Measurements from ENCODE around the gene C12orf56. TPM values are rescaled to one million over a fixed set of nuclear protein-coding genes. Genes with fewer than 3 reads are reported as not detected.

The C12orf56 gene
- 1.4 TPM for polyA plus RNA-seq (2013, experiment 1 of 2)
- polyA plus RNA-seq (2013, experiment 2 of 2), result 2.0 TPM

GRCh38 chr12:64390275-64390851, at the start of gene C12orf56:
Gene C12orf56, minus strand, starts transcription at chr12:64390758. Its CDS starts 193 bp downstream, at chr12:64390565.
- Histone ChIP-seq H3K9ac (ENCODE audit: low read depth, low read length) (peak within 1 kb of the TSS; percentile 66), H3K27ac (ENCODE audit: low read depth, low read length) (no peak within 1 kb of the TSS), H3K9me3 (ENCODE audit: insufficient read depth, low read depth, low read length) (no peaks in the 10 kb centered on the region), H3K4me1 (ENCODE audit: insufficient read depth, low read length) (no peaks in the 10 kb centered on the region), H3K4me3 (ENCODE audit: low read length) (peak within 1 kb of the TSS; percentile 44), H3K36me3 (ENCODE audit: insufficient read depth, low read length) (no peaks in the 10 kb centered on the region), H3K27me3 (ENCODE audit: insufficient read depth, low read length) (peaks cover 20% of the 10 kb centered on the region)
- 58% methylated on average over 66 of the region's 66 CpGs for WGBS

- Histone ChIP-seq H3K27ac (ENCODE audit: low read depth, low read length) (no peak overlapping the region), H3K36me3 (ENCODE audit: insufficient read depth, low read length) (peaks cover 97% of the 10 kb centered on the region), H3K9ac (ENCODE audit: low read depth, low read length) (no peak overlapping the region), H3K4me3 (ENCODE audit: low read length) (no peak overlapping the region), H3K27me3 (ENCODE audit: insufficient read depth, low read length) (no peaks in the 10 kb centered on the region), H3K4me1 (ENCODE audit: insufficient read depth, low read length) (no peaks in the 10 kb centered on the region), H3K9me3 (ENCODE audit: insufficient read depth, low read depth, low read length) (no peaks in the 10 kb centered on the region)
- 100% methylated on average over 1 of the region's 1 CpG for WGBS
These were observed 49.5 kb upstream of the C12orf56 start for GRCh38 chr12:64440100-64440499.

- H3K4me1 ChIP-seq (ENCODE audit: insufficient read depth, low read length), result no peaks in the 10 kb centered on the region
- H3K36me3 ChIP-seq (ENCODE audit: insufficient read depth, low read length), result peaks cover 99% of the 10 kb centered on the region
- no peak overlapping the region for H3K9ac ChIP-seq (ENCODE audit: low read depth, low read length)
- no peaks in the 10 kb centered on the region for H3K9me3 ChIP-seq (ENCODE audit: insufficient read depth, low read depth, low read length)
- H3K27ac ChIP-seq (ENCODE audit: low read depth, low read length), result no peak overlapping the region
- 96% methylated on average over 5 of the region's 5 CpGs for WGBS
- H3K27me3 ChIP-seq (ENCODE audit: insufficient read depth, low read length), result no peaks in the 10 kb centered on the region
- H3K4me3 ChIP-seq (ENCODE audit: low read length), result no peak overlapping the region
These were observed 43.4 kb upstream of the C12orf56 start for GRCh38 chr12:64433915-64434314.

- Histone ChIP-seq H3K4me3 (ENCODE audit: low read length) (no peak overlapping the region), H3K36me3 (ENCODE audit: insufficient read depth, low read length) (peaks cover 99% of the 10 kb centered on the region), H3K4me1 (ENCODE audit: insufficient read depth, low read length) (no peaks in the 10 kb centered on the region), H3K9me3 (ENCODE audit: insufficient read depth, low read depth, low read length) (no peaks in the 10 kb centered on the region), H3K9ac (ENCODE audit: low read depth, low read length) (no peak overlapping the region), H3K27ac (ENCODE audit: low read depth, low read length) (no peak overlapping the region), H3K27me3 (ENCODE audit: insufficient read depth, low read length) (no peaks in the 10 kb centered on the region)
- 100% methylated on average over 4 of the region's 4 CpGs for WGBS
These were observed 41.2 kb upstream of the C12orf56 start for GRCh38 chr12:64431791-64432190.

- Histone ChIP-seq H3K9me3 (ENCODE audit: insufficient read depth, low read depth, low read length) (no peaks in the 10 kb centered on the region), H3K27ac (ENCODE audit: low read depth, low read length) (no peak overlapping the region), H3K4me1 (ENCODE audit: insufficient read depth, low read length) (no peaks in the 10 kb centered on the region), H3K27me3 (ENCODE audit: insufficient read depth, low read length) (no peaks in the 10 kb centered on the region), H3K36me3 (ENCODE audit: insufficient read depth, low read length) (peaks cover 100% of the 10 kb centered on the region), H3K9ac (ENCODE audit: low read depth, low read length) (no peak overlapping the region), H3K4me3 (ENCODE audit: low read length) (no peak overlapping the region)
- 98% methylated on average over 2 of the region's 2 CpGs for WGBS
These were observed 40.3 kb upstream of the C12orf56 start for GRCh38 chr12:64430886-64431285.

GRCh38 chr12:64428956-64429355, 38.4 kb upstream of the C12orf56 start:
- H3K9ac ChIP-seq (ENCODE audit: low read depth, low read length), result no peak overlapping the region
- no peaks in the 10 kb centered on the region for H3K27me3 ChIP-seq (ENCODE audit: insufficient read depth, low read length)
- no peak overlapping the region for H3K27ac ChIP-seq (ENCODE audit: low read depth, low read length)
- H3K4me1 ChIP-seq (ENCODE audit: insufficient read depth, low read length), result no peaks in the 10 kb centered on the region
- H3K9me3 ChIP-seq (ENCODE audit: insufficient read depth, low read depth, low read length), result no peaks in the 10 kb centered on the region
- WGBS, result 94% methylated on average over 4 of the region's 4 CpGs
- no peak overlapping the region for H3K4me3 ChIP-seq (ENCODE audit: low read length)
- peaks cover 100% of the 10 kb centered on the region for H3K36me3 ChIP-seq (ENCODE audit: insufficient read depth, low read length)

- no peaks in the 10 kb centered on the region for H3K9me3 ChIP-seq (ENCODE audit: insufficient read depth, low read depth, low read length)
- H3K36me3 ChIP-seq (ENCODE audit: insufficient read depth, low read length), result peaks cover 100% of the 10 kb centered on the region
- no peak overlapping the region for H3K4me3 ChIP-seq (ENCODE audit: low read length)
- no peaks in the 10 kb centered on the region for H3K27me3 ChIP-seq (ENCODE audit: insufficient read depth, low read length)
- WGBS, result no CpG with 5 or more reads among the region's 1 CpG
- no peak overlapping the region for H3K27ac ChIP-seq (ENCODE audit: low read depth, low read length)
- no peaks in the 10 kb centered on the region for H3K4me1 ChIP-seq (ENCODE audit: insufficient read depth, low read length)
- no peak overlapping the region for H3K9ac ChIP-seq (ENCODE audit: low read depth, low read length)
These were observed 37.4 kb upstream of the C12orf56 start for GRCh38 chr12:64427988-64428387.

GRCh38 chr12:64419696-64420095, 29.1 kb upstream of the C12orf56 start:
- Histone ChIP-seq H3K4me3 (ENCODE audit: low read length) (no peak overlapping the region), H3K27ac (ENCODE audit: low read depth, low read length) (no peak overlapping the region), H3K36me3 (ENCODE audit: insufficient read depth, low read length) (peaks cover 99% of the 10 kb centered on the region), H3K4me1 (ENCODE audit: insufficient read depth, low read length) (no peaks in the 10 kb centered on the region), H3K27me3 (ENCODE audit: insufficient read depth, low read length) (no peaks in the 10 kb centered on the region), H3K9ac (ENCODE audit: low read depth, low read length) (no peak overlapping the region), H3K9me3 (ENCODE audit: insufficient read depth, low read depth, low read length) (no peaks in the 10 kb centered on the region)
- 100% methylated on average over 2 of the region's 3 CpGs for WGBS

- no peak overlapping the region for H3K27ac ChIP-seq (ENCODE audit: low read depth, low read length)
- H3K36me3 ChIP-seq (ENCODE audit: insufficient read depth, low read length), result peaks cover 99% of the 10 kb centered on the region
- H3K27me3 ChIP-seq (ENCODE audit: insufficient read depth, low read length), result no peaks in the 10 kb centered on the region
These were observed 27.7 kb upstream of the C12orf56 start for GRCh38 chr12:64418209-64418608.

GRCh38 chr12:64413884-64414283, 23.3 kb upstream of the C12orf56 start:
- 92% methylated on average over 2 of the region's 2 CpGs for WGBS
- Histone ChIP-seq H3K9me3 (ENCODE audit: insufficient read depth, low read depth, low read length) (no peaks in the 10 kb centered on the region), H3K27ac (ENCODE audit: low read depth, low read length) (no peak overlapping the region), H3K4me1 (ENCODE audit: insufficient read depth, low read length) (no peaks in the 10 kb centered on the region), H3K36me3 (ENCODE audit: insufficient read depth, low read length) (peaks cover 97% of the 10 kb centered on the region), H3K27me3 (ENCODE audit: insufficient read depth, low read length) (no peaks in the 10 kb centered on the region), H3K9ac (ENCODE audit: low read depth, low read length) (no peak overlapping the region), H3K4me3 (ENCODE audit: low read length) (no peak overlapping the region)

More at GRCh38 chr12:64418209-64418608, 27.7 kb upstream of the C12orf56 start:
- no peaks in the 10 kb centered on the region for H3K9me3 ChIP-seq (ENCODE audit: insufficient read depth, low read depth, low read length)
- no peaks in the 10 kb centered on the region for H3K4me1 ChIP-seq (ENCODE audit: insufficient read depth, low read length)
- no peak overlapping the region for H3K9ac ChIP-seq (ENCODE audit: low read depth, low read length)
- H3K4me3 ChIP-seq (ENCODE audit: low read length), result no peak overlapping the region

- H3K9me3 ChIP-seq (ENCODE audit: insufficient read depth, low read depth, low read length), result no peaks in the 10 kb centered on the region
- H3K4me3 ChIP-seq (ENCODE audit: low read length), result no peak overlapping the region
- WGBS, result 98% methylated on average over 2 of the region's 2 CpGs
- H3K27ac ChIP-seq (ENCODE audit: low read depth, low read length), result no peak overlapping the region
- H3K9ac ChIP-seq (ENCODE audit: low read depth, low read length), result no peak overlapping the region
- 0 out of 2 replicates have a peak, but pooled peaks cover 5% of the 10 kb centered on the region for H3K4me1 ChIP-seq (ENCODE audit: insufficient read depth, low read length)
- H3K36me3 ChIP-seq (ENCODE audit: insufficient read depth, low read length), result peaks cover 84% of the 10 kb centered on the region
- no peaks in the 10 kb centered on the region for H3K27me3 ChIP-seq (ENCODE audit: insufficient read depth, low read length)
These were observed 21.9 kb upstream of the C12orf56 start for GRCh38 chr12:64412459-64412858.

- no peak overlapping the region for H3K27ac ChIP-seq (ENCODE audit: low read depth, low read length)
- 98% methylated on average over 2 of the region's 2 CpGs for WGBS
- H3K4me1 ChIP-seq (ENCODE audit: insufficient read depth, low read length), result 0 out of 2 replicates have a peak, but pooled peaks cover 10% of the 10 kb centered on the region
- H3K4me3 ChIP-seq (ENCODE audit: low read length), result no peak overlapping the region
- H3K9me3 ChIP-seq (ENCODE audit: insufficient read depth, low read depth, low read length), result no peaks in the 10 kb centered on the region
- no peaks in the 10 kb centered on the region for H3K27me3 ChIP-seq (ENCODE audit: insufficient read depth, low read length)
- H3K36me3 ChIP-seq (ENCODE audit: insufficient read depth, low read length), result peaks cover 74% of the 10 kb centered on the region
- no peak overlapping the region for H3K9ac ChIP-seq (ENCODE audit: low read depth, low read length)
These were observed 20.9 kb upstream of the C12orf56 start for GRCh38 chr12:64411427-64411826.

Data from HUES64 (cell line).